Measurements from ENCODE around the gene TTF2.

DNA sequence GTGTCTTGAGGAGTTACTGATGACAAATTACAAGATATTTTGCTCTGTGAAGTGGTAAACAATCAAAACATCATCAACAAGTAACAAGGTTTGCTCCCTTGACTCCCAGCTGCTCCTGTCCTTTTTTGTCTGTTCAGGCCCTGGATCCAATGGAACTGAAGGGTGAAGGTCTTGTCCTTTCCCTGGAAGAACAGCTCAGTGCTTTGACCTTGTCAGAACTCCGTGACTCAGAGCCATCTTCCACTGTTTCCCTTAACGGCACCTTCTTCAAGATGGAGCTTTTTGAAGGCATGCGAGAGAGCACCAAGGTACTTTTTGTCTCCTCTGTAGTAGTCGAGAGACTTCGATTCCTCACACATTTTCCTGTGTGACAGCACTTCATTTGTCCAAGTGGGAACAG lies 32.5 kb downstream of the TTF2 start:
- TF ChIP-seq, protein P1, sequence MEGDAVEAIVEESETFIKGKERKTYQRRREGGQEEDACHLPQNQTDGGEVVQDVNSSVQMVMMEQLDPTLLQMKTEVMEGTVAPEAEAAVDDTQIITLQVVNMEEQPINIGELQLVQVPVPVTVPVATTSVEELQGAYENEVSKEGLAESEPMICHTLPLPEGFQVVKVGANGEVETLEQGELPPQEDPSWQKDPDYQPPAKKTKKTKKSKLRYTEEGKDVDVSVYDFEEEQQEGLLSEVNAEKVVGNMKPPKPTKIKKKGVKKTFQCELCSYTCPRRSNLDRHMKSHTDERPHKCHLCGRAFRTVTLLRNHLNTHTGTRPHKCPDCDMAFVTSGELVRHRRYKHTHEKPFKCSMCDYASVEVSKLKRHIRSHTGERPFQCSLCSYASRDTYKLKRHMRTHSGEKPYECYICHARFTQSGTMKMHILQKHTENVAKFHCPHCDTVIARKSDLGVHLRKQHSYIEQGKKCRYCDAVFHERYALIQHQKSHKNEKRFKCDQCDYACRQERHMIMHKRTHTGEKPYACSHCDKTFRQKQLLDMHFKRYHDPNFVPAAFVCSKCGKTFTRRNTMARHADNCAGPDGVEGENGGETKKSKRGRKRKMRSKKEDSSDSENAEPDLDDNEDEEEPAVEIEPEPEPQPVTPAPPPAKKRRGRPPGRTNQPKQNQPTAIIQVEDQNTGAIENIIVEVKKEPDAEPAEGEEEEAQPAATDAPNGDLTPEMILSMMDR (conservative IDR thresholded peaks at IDR 0.05; ENCODE audit: low read depth, low read length) = no peak
- no peak for TF ChIP-seq EZH2 (IDR thresholded peaks at IDR 0.05; ENCODE audit: borderline replicate concordance, low read depth, low read length, poor library complexity, severe bottlenecking)
